NCI-H226 (cell line): ENCODE measurements around the gene SLC7A5.
A peak's percentile ranks its signal among the peaks of the same experiment; 100 is the strongest.
"Not testable (repeated sequence)": the region's sequence is repeated elsewhere in the genome, so short reads cannot be mapped to it uniquely, and the experiment has no call there.

Experiments
- DNase-seq: peaks from one replicate; pipeline ENCODE4 v3.0.0-alpha.2; 2015

The SLC7A5 gene

GRCh38 chr16:87860553-87861299 is 8.6 kb downstream of the SLC7A5 start:
- no peak for DNase-seq

GRCh38 chr16:87858151-87858993 is 10.9 kb downstream of the SLC7A5 start:
- DNase-seq: not testable (repeated sequence)

- no peak for DNase-seq
Observed at GRCh38 chr16:87856791-87857228, 12.5 kb downstream of the SLC7A5 start.

- no peak for DNase-seq
Observed at GRCh38 chr16:87855852-87856715, 13.2 kb downstream of the SLC7A5 start.

- DNase-seq: no peak
Observed at GRCh38 chr16:87854907-87855683, 14.2 kb downstream of the SLC7A5 start.

- peak; percentile 53 for DNase-seq
Observed at GRCh38 chr16:87854053-87854906, 15.0 kb downstream of the SLC7A5 start.

- peak; percentile 84 for DNase-seq
Observed at GRCh38 chr16:87853411-87854052, 15.8 kb downstream of the SLC7A5 start.

- DNase-seq: no peak
Observed at GRCh38 chr16:87851601-87852000, 17.7 kb downstream of the SLC7A5 start.

GRCh38 chr16:87851141-87851587 is 18.1 kb downstream of the SLC7A5 start:
- no peak for DNase-seq

GRCh38 chr16:87850009-87851006 is 19.0 kb downstream of the SLC7A5 start:
- DNase-seq: no peak

GRCh38 chr16:87849419-87850008 is 19.8 kb downstream of the SLC7A5 start:
- DNase-seq: no peak

- no peak for DNase-seq
Observed at GRCh38 chr16:87848676-87849345, 20.5 kb downstream of the SLC7A5 start.

- no peak for DNase-seq
Observed at GRCh38 chr16:87847785-87848675, 21.3 kb downstream of the SLC7A5 start.

GRCh38 chr16:87847467-87847784 is 21.9 kb downstream of the SLC7A5 start:
- DNase-seq: no peak

- DNase-seq: no peak
Observed at GRCh38 chr16:87846705-87847466, 22.4 kb downstream of the SLC7A5 start.

GRCh38 chr16:87845807-87846619 is 23.3 kb downstream of the SLC7A5 start:
- no peak for DNase-seq
